ENCODE data around the gene BCAM.

BCAM gene

DNA sequence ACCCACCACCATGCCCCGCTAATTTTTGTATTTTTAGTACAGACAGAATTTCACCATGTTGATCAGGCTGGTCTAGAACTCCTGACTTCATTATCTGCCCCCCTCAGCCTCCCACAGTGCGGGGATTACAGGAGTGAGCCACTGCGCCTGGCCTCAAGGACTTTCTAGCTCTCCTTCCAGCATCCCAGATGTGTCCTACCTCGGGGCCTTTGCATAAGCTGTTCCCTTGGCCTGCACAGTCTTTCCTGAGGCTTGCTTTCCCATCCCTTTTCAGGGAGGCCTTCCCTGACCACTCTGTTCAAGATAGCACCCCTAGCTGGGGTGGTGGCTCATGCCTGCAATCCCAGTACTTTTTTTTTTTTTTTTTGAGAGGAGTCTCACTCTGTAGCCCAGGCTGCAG, 14.3 kb upstream of the BCAM start:
- no peak for TF ChIP-seq NFIC (IDR thresholded peaks at IDR 0.05)
- TF ChIP-seq RAD21 (IDR thresholded peaks at IDR 0.05; ENCODE audit: low read depth) = no peak

DNA sequence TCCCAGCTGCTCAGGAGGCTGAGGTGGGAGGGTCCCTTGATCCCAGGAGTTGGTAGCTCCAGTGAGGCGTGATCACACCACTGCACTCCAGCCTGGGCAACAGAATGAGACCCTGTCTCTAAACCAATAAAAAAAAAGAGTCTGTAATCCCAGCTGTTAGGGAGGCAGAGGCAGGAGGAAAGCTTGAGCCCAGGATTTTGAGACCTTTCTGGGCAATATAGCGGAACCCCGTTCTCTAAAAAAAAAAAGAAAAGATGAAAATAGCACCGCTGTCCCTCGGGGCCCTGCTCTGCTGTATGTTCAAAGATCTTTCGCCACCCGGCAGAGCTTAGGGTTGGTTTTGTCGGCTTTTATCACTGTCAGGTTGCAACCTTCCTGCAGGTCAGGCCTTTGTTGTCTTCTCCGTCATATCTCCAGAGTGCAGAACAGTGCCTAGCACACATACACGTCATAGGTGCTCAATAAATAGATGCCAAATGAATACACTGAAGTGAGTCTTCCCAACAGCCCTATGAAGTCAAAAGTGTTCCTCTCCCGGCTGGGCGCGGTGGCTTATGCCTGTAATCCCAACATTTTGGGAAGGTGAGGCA, 13.4 kb upstream of the BCAM start:
- no peak for TF ChIP-seq FOXM1 (IDR thresholded peaks at IDR 0.05; ENCODE audit: borderline replicate concordance, low read depth)
- TF ChIP-seq, protein P1, sequence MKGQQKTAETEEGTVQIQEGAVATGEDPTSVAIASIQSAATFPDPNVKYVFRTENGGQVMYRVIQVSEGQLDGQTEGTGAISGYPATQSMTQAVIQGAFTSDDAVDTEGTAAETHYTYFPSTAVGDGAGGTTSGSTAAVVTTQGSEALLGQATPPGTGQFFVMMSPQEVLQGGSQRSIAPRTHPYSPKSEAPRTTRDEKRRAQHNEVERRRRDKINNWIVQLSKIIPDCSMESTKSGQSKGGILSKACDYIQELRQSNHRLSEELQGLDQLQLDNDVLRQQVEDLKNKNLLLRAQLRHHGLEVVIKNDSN (IDR thresholded peaks at IDR 0.05) = no peak
- no peak for TF ChIP-seq CEBPB (IDR thresholded peaks at IDR 0.05)
- TF ChIP-seq RAD21 (IDR thresholded peaks at IDR 0.05; ENCODE audit: low read depth) = no peak
- no peak for TF ChIP-seq ZBTB7A (IDR thresholded peaks at IDR 0.05; ENCODE audit: low read depth)
- TF ChIP-seq EP300 (IDR thresholded peaks at IDR 0.05; ENCODE audit: borderline replicate concordance) = no peak
- no peak for TF ChIP-seq TEAD4 (IDR thresholded peaks at IDR 0.05)
- TF ChIP-seq MAX (IDR thresholded peaks at IDR 0.05) = no peak
- no peak for TF ChIP-seq YY1 (IDR thresholded peaks at IDR 0.05; ENCODE audit: low read depth)

- no peak for TF ChIP-seq EP300 (IDR thresholded peaks at IDR 0.05; ENCODE audit: borderline replicate concordance)
Observed at GRCh38 chr19:44796701-44797115, 12.2 kb upstream of the BCAM start.

DNA sequence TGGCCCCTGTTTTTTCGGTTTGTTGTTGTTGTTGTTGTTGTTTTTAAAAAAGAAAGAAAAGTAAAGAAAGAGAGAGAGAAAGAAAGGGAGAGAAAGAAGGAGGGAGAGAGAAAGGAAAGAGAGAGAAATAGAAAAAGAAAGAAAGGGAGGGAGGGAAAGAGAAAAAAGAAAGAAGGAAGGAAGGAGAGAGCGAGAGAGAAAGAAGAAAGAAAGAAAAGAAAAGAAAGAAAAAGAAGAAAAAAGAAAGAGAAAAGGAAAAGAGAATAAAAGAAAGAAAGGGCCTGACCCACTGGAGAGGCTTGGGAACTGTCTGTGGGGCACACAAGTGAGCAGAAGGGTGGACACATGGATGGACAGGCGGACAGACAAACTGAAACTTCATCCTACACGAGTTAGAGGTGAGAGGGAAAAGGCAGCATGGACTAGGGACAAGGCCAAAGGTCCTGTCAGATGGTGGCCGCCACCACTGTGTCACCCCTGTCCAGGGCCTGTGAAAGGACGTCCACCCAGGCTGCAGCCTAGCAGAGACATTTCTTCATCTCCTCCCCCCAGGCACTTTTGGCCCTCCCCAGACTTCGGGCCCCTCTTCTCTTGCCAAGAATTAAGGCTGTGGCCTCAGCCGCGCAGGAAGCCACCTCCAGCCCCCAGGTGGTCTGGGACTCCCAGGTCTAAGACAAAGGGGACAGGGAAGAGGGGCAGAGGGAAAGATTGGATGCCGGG, 9.1 kb upstream of the BCAM start:
- TF ChIP-seq, protein P1 (IDR thresholded peaks at IDR 0.05) = no peak
- TF ChIP-seq CREB1 (IDR thresholded peaks at IDR 0.05; ENCODE audit: low read depth) (no peak), FOXM1 (IDR thresholded peaks at IDR 0.05; ENCODE audit: borderline replicate concordance, low read depth) (no peak)

GRCh38 chr19:44800461-44800860, 8.4 kb upstream of the BCAM start:
- TF ChIP-seq EP300 (IDR thresholded peaks at IDR 0.05; ENCODE audit: borderline replicate concordance) = no peak
- no peak for TF ChIP-seq CREB1 (IDR thresholded peaks at IDR 0.05; ENCODE audit: low read depth)
- peak; percentile 38; the same call in 1 of the 2 replicates for TF ChIP-seq CEBPB (IDR thresholded peaks at IDR 0.05)
- no peak for TF ChIP-seq YY1 (IDR thresholded peaks at IDR 0.05; ENCODE audit: low read depth)
- peak; percentile 94 for TF ChIP-seq RAD21 (IDR thresholded peaks at IDR 0.05; ENCODE audit: low read depth)

- TF ChIP-seq YY1 (IDR thresholded peaks at IDR 0.05; ENCODE audit: low read depth) = peak; percentile 68
- TF ChIP-seq EP300 (IDR thresholded peaks at IDR 0.05; ENCODE audit: borderline replicate concordance) = peak; percentile 25; the same call in 1 of the 2 replicates
- TF ChIP-seq, protein P1 (IDR thresholded peaks at IDR 0.05) = no peak
- peak; percentile 90 for TF ChIP-seq NFIC (IDR thresholded peaks at IDR 0.05)
- TF ChIP-seq CREB1 (IDR thresholded peaks at IDR 0.05; ENCODE audit: low read depth) = no peak
- peak; percentile 45; the same call in 1 of the 2 replicates for TF ChIP-seq TCF12 (IDR thresholded peaks at IDR 0.05; ENCODE audit: low read depth)
Observed at GRCh38 chr19:44803442-44804428, 5.2 kb upstream of the BCAM start.

DNA sequence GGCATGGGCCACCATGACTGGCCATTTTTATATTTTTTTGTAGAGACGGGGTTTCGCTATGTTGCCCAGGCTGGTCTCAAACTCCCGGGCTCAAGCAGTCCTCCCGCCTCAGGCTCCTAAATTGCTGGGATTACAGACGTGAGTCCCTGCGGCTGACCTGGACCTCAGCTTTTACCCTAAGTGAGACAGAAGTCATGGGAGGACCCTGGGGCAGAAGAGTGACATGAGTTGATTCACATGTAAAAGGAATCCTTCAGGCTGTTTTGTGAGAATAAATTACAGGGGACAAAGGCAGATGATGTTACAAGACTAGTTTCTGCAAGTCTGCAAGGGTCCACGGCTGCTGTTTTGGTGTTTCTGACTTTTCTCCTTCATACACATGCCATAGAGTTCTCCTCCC, 2.6 kb upstream of the BCAM start:
- TF ChIP-seq TCF12 (IDR thresholded peaks at IDR 0.05; ENCODE audit: low read depth) (no peak), TEAD4 (IDR thresholded peaks at IDR 0.05) (no peak), RAD21 (IDR thresholded peaks at IDR 0.05; ENCODE audit: low read depth) (no peak), EP300 (IDR thresholded peaks at IDR 0.05; ENCODE audit: borderline replicate concordance) (no peak), EGR1 (IDR thresholded peaks at IDR 0.05) (no peak), FOXM1 (IDR thresholded peaks at IDR 0.05; ENCODE audit: borderline replicate concordance, low read depth) (no peak), YY1 (IDR thresholded peaks at IDR 0.05; ENCODE audit: low read depth) (no peak), NFIC (IDR thresholded peaks at IDR 0.05) (no peak), TAF1 (IDR thresholded peaks at IDR 0.05; ENCODE audit: low read depth) (no peak), MAX (IDR thresholded peaks at IDR 0.05) (no peak)
- TF ChIP-seq, protein P2, sequence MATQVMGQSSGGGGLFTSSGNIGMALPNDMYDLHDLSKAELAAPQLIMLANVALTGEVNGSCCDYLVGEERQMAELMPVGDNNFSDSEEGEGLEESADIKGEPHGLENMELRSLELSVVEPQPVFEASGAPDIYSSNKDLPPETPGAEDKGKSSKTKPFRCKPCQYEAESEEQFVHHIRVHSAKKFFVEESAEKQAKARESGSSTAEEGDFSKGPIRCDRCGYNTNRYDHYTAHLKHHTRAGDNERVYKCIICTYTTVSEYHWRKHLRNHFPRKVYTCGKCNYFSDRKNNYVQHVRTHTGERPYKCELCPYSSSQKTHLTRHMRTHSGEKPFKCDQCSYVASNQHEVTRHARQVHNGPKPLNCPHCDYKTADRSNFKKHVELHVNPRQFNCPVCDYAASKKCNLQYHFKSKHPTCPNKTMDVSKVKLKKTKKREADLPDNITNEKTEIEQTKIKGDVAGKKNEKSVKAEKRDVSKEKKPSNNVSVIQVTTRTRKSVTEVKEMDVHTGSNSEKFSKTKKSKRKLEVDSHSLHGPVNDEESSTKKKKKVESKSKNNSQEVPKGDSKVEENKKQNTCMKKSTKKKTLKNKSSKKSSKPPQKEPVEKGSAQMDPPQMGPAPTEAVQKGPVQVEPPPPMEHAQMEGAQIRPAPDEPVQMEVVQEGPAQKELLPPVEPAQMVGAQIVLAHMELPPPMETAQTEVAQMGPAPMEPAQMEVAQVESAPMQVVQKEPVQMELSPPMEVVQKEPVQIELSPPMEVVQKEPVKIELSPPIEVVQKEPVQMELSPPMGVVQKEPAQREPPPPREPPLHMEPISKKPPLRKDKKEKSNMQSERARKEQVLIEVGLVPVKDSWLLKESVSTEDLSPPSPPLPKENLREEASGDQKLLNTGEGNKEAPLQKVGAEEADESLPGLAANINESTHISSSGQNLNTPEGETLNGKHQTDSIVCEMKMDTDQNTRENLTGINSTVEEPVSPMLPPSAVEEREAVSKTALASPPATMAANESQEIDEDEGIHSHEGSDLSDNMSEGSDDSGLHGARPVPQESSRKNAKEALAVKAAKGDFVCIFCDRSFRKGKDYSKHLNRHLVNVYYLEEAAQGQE (IDR thresholded peaks at IDR 0.05; ENCODE audit: low read depth) = no peak

Measured in Ishikawa (cell line).